Stimulated activated CD8-positive, alpha-beta memory T cell treated with anti-CD3 and anti-CD28 coated beads, Interleukin-15, amount 100 ng/mL, for 48 hours (primary cell): ENCODE results near the gene SARM1.

Experiments used
- DNase-seq, 2 donors: peaks; one replicate each; pipeline ENCODE4 v3.0.0-alpha.2; 2020; ENCODE audit warnings: low read depth in 2 of 2

SARM1 gene

DNA sequence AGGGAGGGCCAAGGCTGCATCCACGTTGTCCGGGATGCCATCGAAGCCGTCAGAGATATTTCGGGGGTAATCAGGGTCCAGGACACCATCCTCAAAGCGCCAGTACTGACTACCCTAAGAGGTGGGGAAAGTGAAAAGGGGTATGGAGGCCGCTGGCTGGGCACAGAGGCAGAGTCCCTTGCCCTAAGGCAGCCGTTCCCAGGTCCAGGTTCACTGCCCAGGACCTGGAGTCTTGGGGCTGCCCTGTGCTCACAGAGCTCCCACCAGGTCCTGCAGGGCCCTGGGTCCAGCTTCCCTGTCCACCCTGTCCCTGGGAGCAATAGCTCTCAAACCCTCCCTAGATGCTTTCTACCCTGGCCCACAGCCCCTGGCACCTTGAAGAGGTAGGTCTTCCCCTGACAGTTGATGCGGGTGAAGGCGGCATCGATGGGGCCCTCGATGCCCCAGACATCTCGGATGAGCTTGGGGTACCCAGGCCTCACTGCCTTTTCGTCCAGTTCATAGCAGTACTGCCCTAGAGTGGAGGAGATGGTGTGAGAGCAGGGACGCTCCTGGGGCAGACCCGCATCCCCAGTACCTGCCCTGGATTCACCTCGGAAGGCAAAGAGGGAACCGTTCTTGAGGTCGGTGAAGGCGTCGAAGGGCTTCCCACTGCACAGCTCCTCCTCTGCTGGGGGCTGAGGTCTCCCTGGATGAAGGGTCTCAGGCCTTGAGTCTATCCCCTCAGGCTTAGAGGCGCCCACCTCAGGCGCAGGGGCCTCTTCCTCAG, 2.4 kb upstream of the SARM1 start:
- no peak for DNase-seq

DNA sequence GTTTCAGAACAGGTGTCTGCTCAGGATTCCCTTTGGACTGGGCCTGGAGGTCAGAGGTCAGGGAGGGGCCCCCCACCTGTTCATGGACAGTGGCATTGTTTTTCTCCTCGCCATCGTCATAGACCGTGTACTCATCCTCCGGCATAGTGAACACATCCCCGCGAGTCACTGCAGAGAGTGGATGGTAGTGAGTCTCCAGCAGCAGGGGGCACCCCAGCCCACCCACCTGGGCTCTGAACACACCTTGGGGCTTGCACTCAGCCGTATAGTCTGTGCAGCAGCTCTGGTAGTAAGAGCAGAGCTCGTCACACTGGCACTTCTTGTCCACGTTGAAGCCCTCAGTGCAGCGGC, 1.8 kb upstream of the SARM1 start:
- DNase-seq, result no peak

DNA sequence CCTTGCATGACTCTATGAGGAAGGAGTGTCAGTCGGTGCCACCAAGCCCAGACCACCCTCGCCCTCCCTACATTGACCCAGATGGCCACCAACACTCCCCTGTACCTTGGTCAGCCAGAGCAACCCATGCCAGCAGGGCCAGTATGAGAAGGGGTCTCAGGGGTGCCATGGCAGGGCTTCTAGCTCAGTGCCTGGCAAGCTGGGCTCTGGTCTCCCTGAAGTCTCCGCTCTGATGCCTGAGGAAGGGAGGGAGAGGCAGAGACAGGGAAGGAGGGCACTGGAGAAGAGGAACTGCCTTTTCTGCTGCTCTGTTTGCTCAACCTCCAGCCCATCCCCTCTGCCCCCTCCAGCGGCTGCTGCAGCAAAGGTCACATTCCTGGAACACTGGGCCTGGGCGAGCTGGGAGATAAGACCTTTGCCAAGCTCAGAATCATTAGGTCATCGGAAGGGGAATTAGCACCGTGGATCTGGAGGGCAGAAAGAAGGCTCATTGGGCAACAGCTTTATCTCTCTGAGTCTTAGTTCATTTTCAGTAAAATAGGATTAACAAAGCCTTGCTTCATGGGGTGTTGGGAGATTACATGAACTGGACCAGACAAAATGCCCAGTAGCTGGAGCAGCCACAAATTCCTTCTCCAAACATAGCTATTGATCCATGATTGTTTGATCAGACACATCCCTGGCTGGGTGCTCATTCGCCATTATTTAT, 1.3 kb upstream of the SARM1 start, which contains the start of gene VTN:
VTN (minus strand) TSS at position 273 of the 709 bp plus-strand sequence; CDS start at position 169, 104 bp downstream.
- no peak for DNase-seq

DNA sequence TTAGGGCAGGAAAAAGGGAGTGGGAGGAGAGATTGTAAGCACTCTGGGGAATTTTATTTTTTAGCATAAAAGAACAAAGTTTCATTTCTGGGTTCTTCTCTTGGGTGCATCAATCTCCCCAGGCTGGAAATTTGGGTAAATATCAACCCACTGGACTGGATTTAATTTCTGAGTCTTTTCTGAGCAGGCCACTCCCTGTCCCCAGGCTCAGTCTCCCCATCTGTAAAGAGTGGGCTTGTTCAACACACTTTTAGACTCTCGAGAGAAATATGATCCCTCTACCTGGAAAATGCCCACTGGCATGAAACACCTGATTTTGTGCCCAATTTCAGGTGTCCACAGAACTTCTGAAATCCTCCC, 770 bp upstream of the SARM1 start:
- DNase-seq, result no peak

DNA sequence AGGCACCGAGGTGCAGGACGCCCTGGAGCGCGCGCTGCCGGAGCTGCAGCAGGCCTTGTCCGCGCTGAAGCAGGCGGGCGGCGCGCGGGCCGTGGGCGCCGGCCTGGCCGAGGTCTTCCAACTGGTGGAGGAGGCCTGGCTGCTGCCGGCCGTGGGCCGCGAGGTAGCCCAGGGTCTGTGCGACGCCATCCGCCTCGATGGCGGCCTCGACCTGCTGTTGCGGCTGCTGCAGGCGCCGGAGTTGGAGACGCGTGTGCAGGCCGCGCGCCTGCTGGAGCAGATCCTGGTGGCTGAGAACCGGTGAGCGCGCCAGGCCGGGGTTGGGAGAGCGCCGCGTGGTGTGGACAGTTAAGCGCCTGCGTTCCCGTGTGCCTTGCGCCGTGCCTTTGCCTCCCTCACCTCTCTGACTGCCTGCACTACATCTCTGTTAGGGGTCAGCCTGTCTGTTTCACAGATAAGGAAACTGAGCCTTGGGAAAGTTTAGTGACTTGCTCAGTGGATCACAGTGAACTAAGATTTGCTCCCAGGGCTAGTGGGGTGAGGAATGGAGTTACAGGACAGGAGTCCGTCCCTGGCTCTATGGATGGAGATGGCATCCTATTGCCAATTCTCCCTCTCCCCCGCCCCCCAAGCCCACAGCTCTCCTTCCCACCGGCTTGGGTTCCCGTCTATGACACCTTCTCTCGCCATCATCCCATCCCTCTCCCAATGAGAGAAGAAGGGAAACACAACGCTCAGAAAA, 880 bp downstream of the SARM1 start:
- DNase-seq, result no peak

DNA sequence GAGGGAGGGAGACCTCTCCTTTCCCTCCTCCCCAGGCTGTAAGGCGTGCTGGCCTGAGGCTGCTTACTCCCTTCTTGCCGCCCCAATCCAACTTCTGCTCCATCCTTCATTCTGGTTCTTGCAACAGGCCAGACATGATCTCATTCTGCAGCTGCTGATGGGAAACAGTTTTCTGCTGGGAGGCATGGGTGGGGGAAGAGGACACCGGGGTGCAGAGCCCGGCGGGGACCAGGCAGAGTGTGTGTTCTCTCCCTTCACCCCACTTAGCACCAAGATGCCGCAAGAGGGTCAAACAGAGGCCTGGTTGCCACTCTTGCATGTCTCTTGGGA, 1.4 kb downstream of the SARM1 start:
- no peak for DNase-seq

DNA sequence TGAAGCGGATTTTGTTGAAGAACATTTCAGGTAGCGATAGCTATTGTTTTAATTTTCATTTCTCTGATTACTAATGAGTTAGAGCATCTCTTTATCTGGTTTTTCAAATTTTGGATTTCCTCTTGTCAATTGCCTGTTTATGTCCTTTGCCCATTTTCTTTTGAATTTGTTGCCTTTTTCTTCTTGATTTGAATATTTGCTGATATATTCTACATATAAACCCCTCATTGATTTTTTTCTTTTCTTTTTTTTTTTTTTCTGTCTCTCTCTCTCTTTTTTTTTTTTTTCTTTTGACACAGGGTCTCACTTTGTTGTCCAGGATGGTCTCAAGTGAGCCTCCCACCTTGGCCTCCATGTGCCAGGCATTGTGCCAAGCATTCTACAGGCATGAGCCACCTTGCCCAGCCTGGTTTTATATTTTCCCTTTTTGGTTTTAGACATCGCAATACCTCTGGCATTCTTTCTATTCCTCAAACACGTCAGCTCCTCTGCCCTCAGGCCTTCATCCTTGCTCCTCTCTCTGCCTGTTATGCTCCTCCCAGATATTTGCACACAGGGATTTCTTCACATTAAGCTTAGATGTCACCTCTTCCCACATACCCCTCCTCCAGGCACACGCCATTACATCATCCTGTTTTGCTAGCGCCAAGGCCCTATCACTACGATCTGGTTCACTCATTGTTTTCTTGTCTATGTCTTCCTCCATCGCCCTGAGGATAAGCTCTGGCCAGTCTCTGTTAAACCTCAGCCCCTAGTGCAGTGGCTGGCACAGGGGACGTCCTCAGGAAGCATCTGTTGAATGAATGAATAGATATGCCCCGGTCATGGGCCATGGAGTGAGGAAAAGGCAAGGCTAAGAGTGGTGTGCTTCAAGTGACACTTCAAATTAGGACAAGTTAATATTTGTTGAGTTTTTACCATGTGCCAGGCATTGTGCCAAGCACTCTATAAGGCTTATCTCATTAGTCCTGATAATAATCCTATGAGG, 8.6 kb downstream of the SARM1 start:
- no peak for DNase-seq

DNA sequence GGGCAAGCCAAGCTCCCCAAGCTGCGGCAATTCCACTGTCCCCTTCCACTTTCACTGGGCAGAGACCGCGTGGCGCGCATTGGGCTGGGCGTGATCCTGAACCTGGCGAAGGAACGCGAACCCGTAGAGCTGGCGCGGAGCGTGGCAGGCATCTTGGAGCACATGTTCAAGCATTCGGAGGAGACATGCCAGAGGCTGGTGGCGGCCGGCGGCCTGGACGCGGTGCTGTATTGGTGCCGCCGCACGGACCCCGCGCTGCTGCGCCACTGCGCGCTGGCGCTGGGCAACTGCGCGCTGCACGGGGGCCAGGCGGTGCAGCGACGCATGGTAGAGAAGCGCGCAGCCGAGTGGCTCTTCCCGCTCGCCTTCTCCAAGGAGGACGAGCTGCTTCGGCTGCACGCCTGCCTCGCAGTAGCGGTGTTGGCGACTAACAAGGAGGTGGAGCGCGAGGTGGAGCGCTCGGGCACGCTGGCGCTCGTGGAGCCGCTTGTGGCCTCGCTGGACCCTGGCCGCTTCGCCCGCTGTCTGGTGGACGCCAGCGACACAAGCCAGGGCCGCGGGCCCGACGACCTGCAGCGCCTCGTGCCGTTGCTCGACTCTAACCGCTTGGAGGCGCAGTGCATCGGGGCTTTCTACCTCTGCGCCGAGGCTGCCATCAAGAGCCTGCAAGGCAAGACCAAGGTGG, 9.8 kb downstream of the SARM1 start:
- no peak for DNase-seq

DNA sequence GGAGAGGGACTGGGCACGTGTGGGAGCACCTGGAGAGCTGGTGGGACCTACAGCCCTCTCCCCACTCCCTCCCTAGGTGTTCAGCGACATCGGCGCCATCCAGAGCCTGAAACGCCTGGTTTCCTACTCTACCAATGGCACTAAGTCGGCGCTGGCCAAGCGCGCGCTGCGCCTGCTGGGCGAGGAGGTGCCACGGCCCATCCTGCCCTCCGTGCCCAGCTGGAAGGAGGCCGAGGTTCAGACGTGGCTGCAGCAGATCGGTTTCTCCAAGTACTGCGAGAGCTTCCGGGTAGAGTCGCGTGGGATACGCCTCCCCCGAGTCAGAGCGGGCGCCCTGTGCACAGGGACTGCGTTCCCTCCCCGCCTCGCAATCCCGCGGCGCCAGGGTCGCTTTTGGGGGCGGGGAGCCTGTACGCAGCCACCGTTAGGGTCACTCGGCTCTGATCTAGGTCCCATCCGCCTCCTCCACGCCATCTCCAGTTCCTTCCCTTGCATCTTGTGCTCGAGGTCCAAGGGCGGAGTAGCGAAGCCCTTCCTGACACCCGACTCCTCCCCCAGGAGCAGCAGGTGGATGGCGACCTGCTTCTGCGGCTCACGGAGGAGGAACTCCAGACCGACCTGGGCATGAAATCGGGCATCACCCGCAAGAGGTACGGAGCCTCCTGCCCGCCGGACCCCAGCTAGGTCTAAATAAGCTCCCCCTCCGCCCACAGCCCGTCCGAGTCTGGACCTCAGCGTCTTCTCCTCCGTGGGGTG, 13.0 kb downstream of the SARM1 start:
- peak; percentile 48 to 58 for DNase-seq

DNA sequence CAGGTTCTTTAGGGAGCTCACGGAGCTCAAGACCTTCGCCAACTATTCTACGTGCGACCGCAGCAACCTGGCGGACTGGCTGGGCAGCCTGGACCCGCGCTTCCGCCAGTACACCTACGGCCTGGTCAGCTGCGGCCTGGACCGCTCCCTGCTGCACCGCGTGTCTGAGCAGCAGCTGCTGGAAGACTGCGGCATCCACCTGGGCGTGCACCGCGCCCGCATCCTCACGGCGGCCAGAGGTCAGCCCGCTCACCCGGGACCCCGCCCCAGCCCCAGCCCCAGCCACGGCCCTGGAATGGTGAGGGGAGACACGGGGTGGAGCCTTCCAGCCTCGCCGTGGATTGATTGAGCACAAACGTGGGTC, 13.5 kb downstream of the SARM1 start:
- no peak for DNase-seq

DNA sequence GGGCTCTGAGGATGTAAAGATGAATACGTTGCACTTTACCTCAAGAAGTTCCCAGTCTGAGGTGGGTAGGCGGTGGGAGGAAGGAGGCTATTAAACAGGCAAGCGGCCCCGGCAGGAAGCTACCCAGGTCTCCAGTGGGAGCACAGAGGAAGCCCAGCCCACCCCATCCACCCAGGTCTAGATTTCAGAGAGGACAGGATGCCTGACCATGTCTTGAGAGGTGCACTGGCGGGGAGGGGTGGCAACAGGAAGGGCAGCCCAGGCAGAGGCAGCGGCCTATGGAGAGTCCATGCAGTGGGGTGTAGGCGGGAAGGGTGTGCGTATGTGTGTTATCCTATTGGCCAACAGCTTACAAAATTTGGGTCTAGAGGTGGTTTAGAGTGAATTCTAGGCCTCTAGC, 13.9 kb downstream of the SARM1 start:
- no peak for DNase-seq

DNA sequence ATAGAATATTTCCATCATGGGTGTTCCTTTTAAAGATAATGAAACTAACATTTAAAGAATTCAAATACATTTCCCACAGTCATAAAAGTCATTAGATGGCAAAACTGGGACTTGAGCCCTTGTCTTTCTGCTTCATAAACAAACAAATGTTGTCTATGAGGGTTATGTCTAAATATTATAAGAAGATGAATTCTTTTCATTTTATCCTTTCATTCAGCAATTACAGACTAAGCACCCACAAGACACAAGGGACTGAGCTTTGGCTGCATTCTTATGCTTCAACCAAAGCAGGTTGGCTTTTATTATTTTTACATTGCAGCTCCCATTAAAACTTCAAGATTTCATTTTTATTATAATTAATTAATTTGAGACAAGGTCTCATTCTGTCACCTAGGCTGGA, 14.9 kb downstream of the SARM1 start:
- DNase-seq, result no peak

DNA sequence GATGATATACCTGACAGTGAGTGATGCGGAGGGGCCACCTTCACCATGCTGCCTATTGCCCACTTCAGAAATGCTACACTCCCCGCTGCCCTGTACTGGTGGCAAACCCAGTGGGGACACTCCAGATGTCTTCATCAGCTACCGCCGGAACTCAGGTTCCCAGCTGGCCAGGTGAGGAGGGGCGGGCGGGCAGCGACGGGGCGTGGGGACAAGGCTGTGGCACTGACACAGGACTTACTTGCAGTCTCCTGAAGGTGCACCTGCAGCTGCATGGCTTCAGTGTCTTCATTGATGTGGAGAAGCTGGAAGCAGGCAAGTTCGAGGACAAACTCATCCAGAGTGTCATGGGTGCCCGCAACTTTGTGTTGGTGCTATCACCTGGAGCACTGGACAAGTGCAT, 16.6 kb downstream of the SARM1 start:
- DNase-seq, result no peak

DNA sequence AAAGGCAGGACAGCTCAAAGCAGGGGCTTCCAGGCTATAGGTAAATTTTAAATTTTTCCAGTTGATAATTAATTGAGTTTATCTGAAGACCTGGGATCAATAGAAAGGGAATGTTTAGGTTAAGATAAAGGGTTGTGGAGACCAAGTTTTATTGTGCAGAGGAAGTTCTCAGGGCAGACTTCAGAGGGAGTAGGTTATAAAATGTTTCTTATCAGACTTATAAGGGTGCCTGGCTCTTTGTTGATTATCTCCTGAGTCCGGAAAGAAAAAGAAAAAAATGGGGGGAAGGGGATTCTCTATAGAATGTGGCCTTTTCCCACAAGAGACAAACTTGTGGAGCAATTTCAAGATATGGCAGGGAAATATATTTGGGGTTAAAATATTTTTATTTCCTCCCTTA, 18.6 kb downstream of the SARM1 start:
- DNase-seq, result no peak

DNA sequence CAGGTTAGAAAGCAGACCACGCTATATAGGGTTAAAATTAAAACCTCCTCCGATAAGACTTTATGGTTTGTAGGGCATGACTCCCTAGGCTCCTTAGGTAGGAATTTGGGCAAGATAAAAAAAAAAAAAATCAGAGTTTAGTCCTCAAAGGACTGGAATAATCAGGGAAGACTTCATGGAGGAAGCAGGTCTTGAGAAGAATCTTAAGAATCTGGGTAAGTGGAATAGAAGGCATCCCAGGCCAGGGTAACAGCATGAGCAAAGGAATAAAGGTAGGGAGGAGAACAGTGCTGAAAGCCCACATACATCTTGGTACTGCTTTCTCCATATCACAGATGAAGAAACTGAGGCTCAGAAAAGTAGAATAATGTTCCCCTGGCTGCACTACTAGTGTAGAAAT, 19.1 kb downstream of the SARM1 start:
- DNase-seq, result no peak

DNA sequence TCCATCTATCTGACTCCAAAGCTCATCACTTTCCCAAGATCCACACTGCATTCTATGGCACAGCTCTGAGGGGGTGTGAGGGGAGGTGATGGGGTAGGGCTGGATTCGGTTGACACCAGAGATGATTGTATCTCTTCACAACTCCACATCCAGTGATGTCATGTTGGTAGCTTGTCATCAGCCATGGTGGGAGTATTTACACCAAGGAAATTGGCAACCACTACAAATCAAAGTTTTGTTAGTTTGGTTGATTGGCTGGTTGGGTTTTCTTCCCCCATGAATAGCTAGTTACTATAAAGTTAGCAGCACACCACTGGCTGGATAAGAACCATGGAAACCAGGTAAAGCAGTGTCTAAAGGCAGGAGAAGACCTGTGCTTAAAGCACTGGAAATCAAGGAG, 19.5 kb downstream of the SARM1 start:
- DNase-seq, result no peak

DNA sequence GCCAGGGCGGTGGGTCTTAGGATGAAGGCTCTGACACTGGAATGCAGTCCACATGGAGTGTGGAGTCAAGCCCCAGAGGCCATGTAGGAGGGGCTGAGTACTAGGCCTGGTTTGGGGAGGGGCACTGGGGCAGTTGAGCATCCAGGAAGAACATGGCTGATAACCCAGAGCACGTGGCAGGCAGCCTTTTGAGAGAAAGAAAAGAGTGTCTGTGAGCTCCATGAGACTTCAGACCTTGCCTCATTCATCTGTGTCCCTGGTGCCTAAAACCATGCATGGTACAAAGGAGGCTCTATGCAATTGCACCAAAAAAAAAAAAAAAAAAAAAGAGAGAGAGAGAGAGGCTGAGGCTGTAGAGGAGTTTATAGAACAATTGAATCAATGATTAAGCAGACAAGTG, 19.9 kb downstream of the SARM1 start:
- DNase-seq, result no peak

DNA sequence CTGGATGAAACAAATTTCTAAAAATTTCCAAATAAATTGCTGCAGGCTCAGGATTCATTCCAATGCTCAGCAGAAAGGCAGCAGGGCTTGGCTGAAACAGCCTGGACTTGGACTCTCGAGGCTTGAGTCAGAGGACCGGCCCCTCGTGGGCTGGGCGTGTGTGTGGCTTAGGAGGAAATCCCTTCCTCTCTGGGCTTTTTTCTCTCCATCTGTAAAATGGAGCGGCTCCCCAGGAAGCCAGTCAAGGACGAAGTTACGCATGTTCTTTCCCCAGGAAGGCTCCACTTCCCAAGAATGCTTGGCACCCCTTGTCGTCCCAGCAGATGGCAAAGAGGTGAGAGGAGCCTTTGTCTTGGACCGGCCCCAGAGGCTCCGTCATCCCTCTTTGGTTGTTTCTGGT, 21.0 kb downstream of the SARM1 start:
- no peak for DNase-seq

DNA sequence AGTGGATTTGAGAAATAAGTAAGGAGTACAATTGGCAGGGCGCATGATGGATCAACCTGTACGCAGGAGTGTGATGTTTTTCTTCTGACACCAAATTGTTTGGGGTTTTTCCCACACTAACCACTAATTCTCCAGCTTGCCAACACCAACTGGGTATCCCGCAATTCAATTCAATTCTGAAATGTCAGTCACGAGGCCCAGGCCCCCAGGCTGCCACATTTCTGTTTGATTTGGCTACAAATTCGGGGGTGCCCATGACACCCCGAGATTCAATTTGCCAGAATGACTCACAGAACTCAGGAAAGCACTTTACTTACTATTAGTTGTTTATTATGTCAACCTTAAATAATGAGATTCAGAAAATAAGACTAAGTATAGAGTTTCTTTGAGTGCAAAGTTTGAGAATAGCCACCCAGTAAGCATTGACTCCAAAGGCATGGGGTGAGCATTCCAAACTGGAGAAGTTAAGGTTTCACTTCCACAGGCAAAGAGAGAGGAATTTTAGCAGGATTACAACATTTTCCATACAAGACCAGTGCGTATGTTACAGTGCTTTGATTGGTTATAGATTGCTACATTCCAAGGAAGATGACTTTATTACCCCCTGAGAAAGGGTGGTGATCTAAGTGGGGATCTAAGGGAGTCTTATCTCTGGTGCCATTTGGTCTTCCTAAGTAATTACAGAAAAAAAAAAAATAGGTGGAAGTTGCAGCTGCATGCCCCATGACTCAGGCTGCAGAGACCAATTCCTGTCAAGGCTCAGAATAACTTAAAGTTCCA, 23.0 kb downstream of the SARM1 start:
- no peak for DNase-seq

DNA sequence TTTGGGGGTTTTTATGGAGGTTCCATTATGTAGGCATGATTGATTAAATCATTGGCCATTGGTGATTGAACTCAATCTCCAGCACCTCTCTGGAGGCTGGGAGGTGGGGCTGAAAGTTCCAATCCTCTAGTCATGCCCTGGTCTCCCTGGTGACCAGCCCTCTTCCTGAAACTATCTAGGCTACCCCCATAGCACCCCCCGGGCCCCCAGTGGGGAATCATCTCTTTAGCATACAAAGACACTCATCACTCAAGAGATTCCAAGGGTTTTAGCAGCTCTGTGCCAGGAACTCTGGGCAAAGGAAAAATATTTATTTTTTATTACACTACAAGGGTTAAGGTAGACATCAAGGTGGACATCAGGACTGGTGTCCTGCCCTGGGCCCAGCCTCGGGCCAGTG, 23.9 kb downstream of the SARM1 start:
- no peak for DNase-seq
